Activated naive CD8-positive, alpha-beta T cell (primary cell): Measurements from ENCODE around the gene KCTD1.
A peak's percentile ranks its signal among the peaks of the same experiment; 100 is the strongest.

Experiments
- H3K27ac Mint-ChIP-seq: one replicate; pipeline ENCODE4 v1.8.0; 2021; ENCODE audit warnings: mixed read lengths
- H3K27me3 Mint-ChIP-seq: one replicate; pipeline ENCODE4 v1.8.0; 2021; ENCODE audit warnings: mixed read lengths
- H3K36me3 Mint-ChIP-seq: one replicate; pipeline ENCODE4 v1.8.0; 2021; ENCODE audit warnings: mixed read lengths
- H3K4me1 Mint-ChIP-seq: one replicate; pipeline ENCODE4 v1.8.0; 2021; ENCODE audit warnings: low read depth, mixed read lengths
- H3K4me3 Mint-ChIP-seq: one replicate; pipeline ENCODE4 v1.8.0; 2021; ENCODE audit warnings: mild to moderate bottlenecking, mixed read lengths
- H3K9me3 Mint-ChIP-seq: one replicate; pipeline ENCODE4 v1.8.0; 2021; ENCODE audit warnings: low read depth, mixed read lengths

KCTD1 gene

DNA sequence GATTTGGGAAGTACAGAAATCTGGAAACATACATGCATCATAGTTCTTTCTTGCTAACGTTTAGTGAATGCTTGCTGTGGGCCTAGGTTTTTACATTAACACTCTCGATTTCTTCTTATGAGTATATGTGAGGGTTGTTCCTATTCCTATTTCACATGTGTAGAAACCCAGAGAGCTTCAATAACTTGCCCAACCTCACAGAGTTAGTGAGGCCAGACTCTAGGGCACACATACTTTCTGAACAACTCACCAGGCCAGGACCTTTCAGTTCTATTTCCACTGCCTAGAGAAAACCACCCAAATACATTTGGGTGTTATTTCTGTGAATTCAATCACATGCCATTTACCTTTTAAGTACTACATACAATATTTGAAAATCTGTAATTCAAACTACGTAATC is 8.2 kb upstream of the KCTD1 start:
- H3K27me3 Mint-ChIP-seq, result peaks cover 24% of the 10 kb centered on the region
- H3K4me3 Mint-ChIP-seq, result no peak overlapping the region
- H3K4me1 Mint-ChIP-seq, result peaks cover 5% of the 10 kb centered on the region
- H3K27ac Mint-ChIP-seq, result no peak overlapping the region
- no peaks in the 10 kb centered on the region for H3K9me3 Mint-ChIP-seq
- no peaks in the 10 kb centered on the region for H3K36me3 Mint-ChIP-seq

DNA sequence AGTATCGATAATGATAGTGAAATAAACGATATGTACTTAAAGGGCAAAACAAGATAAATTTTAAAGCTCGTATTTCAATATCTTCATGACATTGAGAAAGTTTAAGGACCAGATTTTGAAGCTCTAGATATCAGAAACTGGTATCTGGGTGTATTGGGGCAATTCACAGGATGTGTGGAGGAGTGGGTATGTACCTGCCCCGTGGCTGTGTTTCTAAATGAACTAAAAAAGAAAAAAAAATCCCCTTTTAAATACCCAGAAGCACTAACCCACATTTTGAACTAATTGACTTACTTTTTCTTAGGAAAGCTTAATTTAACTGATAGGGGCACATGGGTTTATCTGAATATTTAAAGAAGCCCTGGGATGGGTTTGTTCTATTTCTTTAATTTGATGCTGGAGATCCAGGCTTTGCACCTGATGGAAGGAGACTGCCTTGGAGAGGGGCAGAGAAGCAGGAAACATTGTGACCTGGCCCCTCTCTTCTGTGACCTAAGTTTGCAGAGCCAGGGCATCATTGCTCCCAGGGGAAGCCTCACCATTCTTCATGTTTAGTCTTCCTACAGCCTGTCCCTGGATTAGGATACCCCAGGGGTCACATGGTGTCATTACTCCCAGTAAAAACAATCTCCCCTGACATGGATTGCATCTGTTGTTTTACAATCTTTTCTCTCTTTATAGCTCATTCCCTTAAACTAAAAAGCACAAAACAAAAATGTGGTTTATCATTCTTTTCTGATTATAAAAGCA is 7.6 kb upstream of the KCTD1 start:
- Mint-ChIP-seq H3K27me3 (peaks cover 27% of the 10 kb centered on the region), H3K4me1 (peaks cover 8% of the 10 kb centered on the region)

DNA sequence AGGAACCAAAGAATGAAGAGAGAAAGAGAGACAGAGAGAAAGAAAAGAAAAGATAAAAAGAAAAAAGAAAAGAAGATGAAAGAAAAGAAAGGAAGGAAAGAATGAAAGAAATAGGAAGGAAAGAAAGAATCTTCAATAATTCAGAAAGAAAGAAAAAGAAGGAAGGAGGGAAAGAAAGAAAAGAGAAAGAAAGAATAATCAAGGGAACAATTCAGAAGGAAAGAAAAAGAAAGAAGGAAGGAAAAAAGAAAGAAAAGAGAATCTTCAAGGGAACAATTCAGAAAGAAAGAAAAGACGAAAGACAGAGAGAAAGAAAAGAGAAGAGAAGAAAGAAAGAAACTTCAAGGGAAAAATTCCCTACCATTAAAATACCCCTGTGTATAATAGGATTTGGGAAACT is 5.6 kb upstream of the KCTD1 start:
- Mint-ChIP-seq H3K36me3 (no peaks in the 10 kb centered on the region), H3K4me1 (peaks cover 14% of the 10 kb centered on the region), H3K27ac (no peak overlapping the region), H3K9me3 (no peaks in the 10 kb centered on the region), H3K27me3 (peaks cover 31% of the 10 kb centered on the region), H3K4me3 (no peak overlapping the region)

More for the DNA sequence above, 7.6 kb upstream of the KCTD1 start:
- Mint-ChIP-seq H3K36me3 (no peaks in the 10 kb centered on the region), H3K9me3 (no peaks in the 10 kb centered on the region), H3K4me3 (no peak overlapping the region), H3K27ac (no peak overlapping the region)

DNA sequence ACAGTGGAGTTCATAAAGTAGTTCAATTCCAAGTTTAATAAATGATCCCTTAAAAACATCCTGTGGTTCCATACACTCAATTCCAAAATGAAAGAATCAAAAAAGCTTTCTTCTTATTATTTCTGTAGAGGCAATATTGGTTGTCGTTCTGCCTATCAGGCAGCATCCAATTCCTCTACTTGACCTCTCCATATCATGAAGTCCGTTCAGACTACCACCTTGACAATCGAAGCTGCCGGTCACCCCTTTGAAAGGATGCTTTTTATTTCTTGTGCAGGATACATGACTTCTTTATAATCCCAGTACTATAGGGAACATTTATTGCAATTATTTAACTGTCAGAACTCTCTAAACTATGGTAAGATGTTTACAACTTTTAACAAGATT is 3.3 kb upstream of the KCTD1 start:
- Mint-ChIP-seq H3K36me3 (no peaks in the 10 kb centered on the region), H3K27ac (no peak overlapping the region), H3K9me3 (no peaks in the 10 kb centered on the region)

DNA sequence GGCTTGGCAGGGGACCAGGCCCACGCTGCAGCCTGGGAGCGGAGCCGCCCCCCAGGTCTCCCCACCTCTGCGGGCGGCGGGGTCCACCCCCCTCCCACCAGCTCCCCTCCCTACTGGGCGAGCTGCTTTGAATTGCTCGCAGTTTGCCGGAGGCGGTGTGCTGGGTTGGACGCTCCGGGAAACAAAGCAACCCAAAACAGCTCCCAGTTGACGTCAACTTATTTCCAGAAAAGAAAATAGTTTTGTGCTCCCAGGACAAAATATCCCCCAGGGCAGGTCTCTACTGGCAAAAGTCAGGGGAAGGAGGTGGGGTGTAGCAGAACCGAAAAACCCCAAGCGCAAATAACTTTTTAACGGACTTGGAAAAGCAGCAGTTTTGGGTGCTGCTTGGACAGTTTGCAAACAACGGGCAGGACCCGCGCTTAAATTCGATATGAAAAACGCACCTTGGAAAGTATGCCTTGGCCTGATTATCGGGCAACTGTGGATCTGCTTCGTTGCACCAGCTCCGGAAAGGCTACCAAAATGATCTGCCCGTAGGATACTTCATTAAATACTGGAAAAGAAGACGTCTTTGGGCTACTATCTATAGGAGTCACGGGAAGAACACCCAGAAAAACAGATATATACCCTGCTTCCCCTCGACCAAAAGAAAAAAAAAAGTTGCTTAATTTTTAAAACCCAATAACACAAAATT is 2.8 kb upstream of the KCTD1 start:
- H3K27me3 Mint-ChIP-seq, result peaks cover 31% of the 10 kb centered on the region
- H3K9me3 Mint-ChIP-seq, result no peaks in the 10 kb centered on the region
- no peaks in the 10 kb centered on the region for H3K36me3 Mint-ChIP-seq
- H3K27ac Mint-ChIP-seq, result no peak overlapping the region
- peak overlapping the region; percentile 59 for H3K4me3 Mint-ChIP-seq
- peaks cover 23% of the 10 kb centered on the region for H3K4me1 Mint-ChIP-seq

More for the DNA sequence above, 3.3 kb upstream of the KCTD1 start:
- peaks cover 31% of the 10 kb centered on the region for H3K27me3 Mint-ChIP-seq
- H3K4me1 Mint-ChIP-seq, result peaks cover 18% of the 10 kb centered on the region
- peak overlapping the region; percentile 59 for H3K4me3 Mint-ChIP-seq

DNA sequence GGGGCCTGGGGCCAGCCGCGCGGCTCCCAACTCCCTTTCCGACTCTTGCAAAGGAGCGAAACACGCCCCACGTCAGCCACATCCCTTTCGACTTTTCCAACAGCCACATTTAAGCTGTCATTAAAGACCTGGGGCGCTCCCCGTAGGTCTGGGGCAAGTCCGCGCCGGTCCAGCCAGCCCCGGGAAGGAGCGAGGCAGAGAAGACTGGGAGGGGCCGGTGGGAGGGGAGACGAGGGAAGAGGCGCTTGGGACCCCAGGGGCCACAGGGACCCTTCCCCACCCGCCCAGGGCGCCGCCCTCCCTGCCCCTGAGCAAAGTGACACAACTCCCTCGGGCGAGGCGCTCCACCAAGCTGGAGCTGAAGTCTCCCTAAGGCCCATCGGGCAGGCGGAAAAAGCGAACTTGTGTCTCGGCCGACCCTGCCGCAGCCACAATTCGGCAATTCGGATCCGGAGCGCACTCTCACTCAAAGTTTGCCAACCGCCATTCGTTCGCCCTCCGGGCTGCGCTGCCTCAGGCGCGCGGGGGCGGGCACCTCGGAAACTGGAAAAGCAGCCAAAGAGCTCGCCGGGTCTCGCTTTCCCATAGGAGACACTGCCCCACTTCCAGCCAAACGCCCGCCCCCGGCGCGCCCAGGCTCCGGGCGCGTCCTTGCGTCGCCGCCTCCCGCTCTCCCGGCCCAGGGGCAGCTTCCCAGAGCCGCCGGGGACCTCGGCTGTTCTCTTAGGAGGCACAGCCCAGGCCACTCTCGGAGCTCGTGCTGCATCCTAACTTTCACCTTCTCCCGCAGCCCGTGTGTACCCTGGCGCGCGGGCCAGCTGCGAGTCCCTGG is 1.1 kb upstream of the KCTD1 start:
- H3K27me3 Mint-ChIP-seq, result peaks cover 29% of the 10 kb centered on the region
- no peaks in the 10 kb centered on the region for H3K9me3 Mint-ChIP-seq
- no peak overlapping the region for H3K27ac Mint-ChIP-seq
- H3K4me1 Mint-ChIP-seq, result peaks cover 37% of the 10 kb centered on the region
- no peaks in the 10 kb centered on the region for H3K36me3 Mint-ChIP-seq
- H3K4me3 Mint-ChIP-seq, result peak overlapping the region; percentile 77

DNA sequence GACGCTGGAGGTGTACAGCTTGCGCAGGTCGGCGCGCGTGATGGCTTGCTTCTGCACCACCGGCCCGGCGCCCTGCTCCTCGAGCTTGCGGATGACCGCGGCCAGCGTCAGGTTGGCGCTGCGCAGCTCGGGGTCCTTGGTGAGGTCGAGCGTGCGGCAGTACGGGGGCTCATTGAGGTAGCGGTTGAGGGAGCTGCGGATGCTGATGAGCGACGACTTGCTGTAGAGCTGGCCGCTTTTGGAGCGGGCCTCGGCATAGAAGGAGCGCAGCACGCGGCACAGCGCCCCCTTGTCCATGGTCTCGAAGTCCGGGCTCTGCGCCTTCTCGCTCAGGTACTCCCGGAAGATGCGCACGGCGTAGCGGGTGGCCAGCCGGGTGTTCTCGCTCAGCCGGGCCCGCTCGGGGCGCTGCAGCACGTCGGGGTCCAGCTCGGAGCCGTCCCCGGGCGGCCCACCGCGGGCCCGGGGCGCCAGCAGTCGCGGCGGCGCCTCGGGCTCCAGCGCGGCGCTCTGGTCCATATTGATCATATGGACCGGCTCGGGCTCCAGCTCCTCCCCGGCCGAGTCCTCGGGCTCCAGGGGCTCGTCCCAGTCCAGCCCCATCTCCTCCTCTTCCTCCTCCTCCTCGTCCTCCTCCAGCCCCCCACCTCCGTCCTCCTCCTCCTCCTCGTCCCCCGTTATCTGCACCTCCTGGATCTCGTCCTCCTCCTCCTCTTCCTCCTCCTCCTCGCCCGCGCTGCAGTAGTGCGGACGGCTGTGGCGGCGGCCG is 523 bp downstream of the KCTD1 start:
- H3K27me3 Mint-ChIP-seq, result peaks cover 17% of the 10 kb centered on the region
- no peaks in the 10 kb centered on the region for H3K36me3 Mint-ChIP-seq
- H3K27ac Mint-ChIP-seq, result no peak overlapping the region
- peaks cover 52% of the 10 kb centered on the region for H3K4me1 Mint-ChIP-seq
- no peaks in the 10 kb centered on the region for H3K9me3 Mint-ChIP-seq
- peak overlapping the region; percentile 87 for H3K4me3 Mint-ChIP-seq

DNA sequence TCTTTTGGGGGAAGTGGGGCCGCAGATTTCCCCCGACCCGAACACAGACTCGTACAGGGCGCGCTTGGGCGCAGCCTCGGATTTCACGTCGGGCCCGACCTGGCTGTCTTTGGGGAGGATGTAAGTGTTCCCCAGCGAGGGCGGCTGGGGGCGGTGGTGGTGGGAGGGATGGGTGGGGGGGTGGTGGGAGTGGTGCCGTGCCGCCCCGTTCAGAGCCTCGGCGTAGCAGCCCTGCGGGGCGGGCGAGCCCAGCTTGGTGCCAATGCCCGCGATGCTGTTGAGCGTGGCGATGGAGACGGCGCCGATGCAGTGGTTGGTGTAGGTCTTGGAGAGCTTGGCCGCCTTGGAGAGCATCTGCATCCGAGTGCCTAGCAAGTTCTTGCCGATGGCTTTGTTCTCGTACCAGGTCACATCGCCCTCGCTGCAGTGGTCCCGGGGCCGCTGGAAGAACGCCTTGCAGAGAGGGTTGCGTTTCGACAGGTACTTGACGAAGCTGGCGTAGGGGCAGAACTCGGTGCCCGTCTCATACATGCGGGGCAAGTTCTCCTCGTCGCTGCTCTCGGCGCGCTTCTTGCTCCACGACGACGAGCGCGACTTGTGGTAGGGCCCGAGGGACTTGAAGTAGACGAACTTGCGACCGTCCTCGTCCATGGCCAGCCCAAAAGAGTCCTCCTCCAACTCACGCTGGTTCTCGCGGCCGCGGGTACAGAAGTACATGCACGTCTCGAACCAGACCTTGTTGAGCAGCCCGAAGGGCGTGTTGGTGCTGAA is 1.3 kb downstream of the KCTD1 start:
- H3K4me1 Mint-ChIP-seq, result peaks cover 52% of the 10 kb centered on the region

DNA sequence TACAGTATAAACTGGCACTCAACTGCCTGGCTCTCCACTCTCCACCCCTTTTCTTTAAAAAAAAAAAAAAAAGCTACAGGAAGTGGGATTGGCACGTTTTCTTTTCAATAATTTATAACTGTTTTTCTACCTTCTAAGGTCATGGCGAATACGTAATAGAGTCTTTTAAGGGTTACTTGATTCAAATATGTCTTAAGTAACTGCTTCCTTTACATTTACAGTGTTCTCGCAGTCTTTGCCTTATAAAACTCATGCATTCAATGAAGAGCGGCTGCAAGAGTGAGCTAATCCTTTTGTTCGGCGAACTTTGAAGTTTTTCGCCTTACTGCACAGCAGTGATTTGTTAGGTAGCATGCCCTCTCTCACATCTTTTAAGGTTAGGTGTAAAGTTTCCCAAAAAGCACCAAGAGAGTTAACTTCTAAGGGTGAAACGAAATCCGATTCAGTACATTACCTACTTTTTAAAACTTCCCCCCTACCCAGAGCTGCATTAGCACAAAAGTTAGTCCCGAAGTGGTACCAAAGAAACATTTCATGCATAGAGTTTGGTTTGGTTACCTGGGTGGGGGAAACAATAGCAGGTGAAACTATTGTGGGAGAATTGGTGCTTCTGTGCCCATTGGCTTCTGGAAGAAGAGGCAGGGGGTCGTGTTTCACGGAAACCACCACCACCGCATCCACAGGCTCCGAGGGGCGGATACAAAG is 2.0 kb downstream of the KCTD1 start:
- Mint-ChIP-seq H3K36me3 (no peaks in the 10 kb centered on the region), H3K27me3 (peaks cover 4% of the 10 kb centered on the region), H3K27ac (no peak overlapping the region), H3K9me3 (no peaks in the 10 kb centered on the region), H3K4me1 (peaks cover 47% of the 10 kb centered on the region), H3K4me3 (peak overlapping the region; percentile 73)

More for the DNA sequence above, 1.3 kb downstream of the KCTD1 start:
- Mint-ChIP-seq H3K27me3 (peaks cover 11% of the 10 kb centered on the region), H3K4me3 (peak overlapping the region; percentile 73), H3K9me3 (no peaks in the 10 kb centered on the region), H3K27ac (no peak overlapping the region), H3K36me3 (no peaks in the 10 kb centered on the region)

DNA sequence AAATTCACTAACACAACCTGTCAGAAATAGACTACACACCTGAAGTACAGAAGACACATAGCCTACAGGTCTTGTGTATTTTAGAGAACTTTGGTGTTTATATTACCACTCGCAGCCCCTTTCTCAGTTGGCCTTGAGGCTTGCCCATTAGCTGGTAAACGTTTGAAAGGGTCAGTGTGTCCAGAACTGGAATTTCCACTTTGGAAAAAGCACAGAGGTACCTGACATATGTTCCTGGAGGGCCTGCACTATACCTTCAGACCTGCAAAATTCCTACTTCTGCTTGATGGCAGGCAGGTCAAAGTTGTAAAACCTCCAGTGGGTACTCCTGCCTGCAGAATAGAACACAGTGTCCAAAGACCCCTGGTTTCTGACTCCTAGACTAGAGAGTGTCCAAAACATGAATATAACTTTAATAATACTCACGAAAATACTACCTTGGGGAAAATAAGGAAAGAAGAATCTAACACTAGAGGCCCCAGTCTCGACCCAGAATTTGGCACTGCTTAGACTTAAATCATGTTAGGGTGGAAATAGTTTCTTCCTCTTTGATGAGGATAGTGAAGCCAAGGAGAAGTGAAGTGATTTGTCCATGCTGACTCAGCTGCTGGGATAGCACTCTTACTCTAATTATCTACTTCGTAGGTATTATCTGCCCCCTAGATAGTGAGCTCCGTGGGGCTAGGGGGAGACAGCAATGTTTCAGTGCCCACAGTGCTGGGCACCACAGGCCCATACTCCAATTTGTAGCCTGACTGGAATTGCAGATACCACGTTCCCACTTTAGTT is 2.8 kb downstream of the KCTD1 start:
- peak overlapping the region; percentile 73 for H3K4me3 Mint-ChIP-seq
- H3K36me3 Mint-ChIP-seq, result no peaks in the 10 kb centered on the region
- peaks cover 47% of the 10 kb centered on the region for H3K4me1 Mint-ChIP-seq
- no peak overlapping the region for H3K27ac Mint-ChIP-seq
- peaks cover 4% of the 10 kb centered on the region for H3K27me3 Mint-ChIP-seq
- H3K9me3 Mint-ChIP-seq, result no peaks in the 10 kb centered on the region

DNA sequence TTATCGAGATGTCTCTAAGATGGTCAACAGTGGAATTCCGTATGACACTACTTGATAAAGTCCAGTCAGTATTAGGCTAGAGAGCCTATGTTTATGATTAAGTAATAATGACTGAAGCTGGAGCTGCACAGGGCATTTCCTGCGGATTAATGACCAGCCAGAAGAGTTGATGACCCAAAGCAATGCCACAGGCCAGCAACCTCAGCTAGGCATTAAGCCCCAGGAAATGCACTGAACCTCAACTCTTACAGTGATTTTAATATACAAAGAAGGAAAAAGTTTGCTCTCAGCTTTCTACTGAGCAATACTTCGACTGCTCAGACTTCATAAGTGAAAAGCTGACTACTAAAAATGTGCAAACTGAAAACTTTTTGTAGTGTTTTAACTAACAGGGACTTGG is 3.9 kb downstream of the KCTD1 start:
- Mint-ChIP-seq H3K4me3 (no peak overlapping the region), H3K36me3 (no peaks in the 10 kb centered on the region), H3K9me3 (no peaks in the 10 kb centered on the region), H3K4me1 (peaks cover 47% of the 10 kb centered on the region), H3K27ac (no peak overlapping the region), H3K27me3 (no peaks in the 10 kb centered on the region)

DNA sequence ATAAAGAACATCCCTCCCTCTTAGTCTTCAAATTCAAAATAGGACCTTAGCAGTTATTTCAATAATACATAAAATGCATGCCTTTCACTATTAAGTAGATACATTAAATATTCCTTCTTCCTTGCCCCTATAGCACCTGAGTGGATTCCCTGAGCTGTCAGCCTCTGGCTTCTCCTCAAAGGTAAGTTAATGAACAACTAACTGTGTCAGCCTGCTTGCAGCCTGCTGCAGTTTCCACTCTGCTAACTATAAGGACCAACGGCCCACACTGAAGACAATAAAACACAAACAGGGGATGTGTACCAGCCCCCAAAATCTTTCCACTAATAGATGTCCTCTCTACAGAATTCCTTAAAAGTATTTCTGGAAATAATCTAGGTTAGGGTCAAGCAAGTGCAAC is 5.0 kb downstream of the KCTD1 start:
- H3K36me3 Mint-ChIP-seq, result no peaks in the 10 kb centered on the region

More for the DNA sequence above, 5.0 kb downstream of the KCTD1 start:
- peaks cover 47% of the 10 kb centered on the region for H3K4me1 Mint-ChIP-seq
- no peaks in the 10 kb centered on the region for H3K27me3 Mint-ChIP-seq
- no peaks in the 10 kb centered on the region for H3K9me3 Mint-ChIP-seq
- H3K4me3 Mint-ChIP-seq, result no peak overlapping the region
- no peak overlapping the region for H3K27ac Mint-ChIP-seq
